BJ (cell line): ENCODE results near the gene TIMM13. TPM values are rescaled to one million over a fixed set of nuclear protein-coding genes. Genes with fewer than 3 reads are reported as not detected.
A peak's percentile ranks its signal among the peaks of the same experiment; 100 is the strongest.

Experiments
- CTCF ChIA-PET: fragments of 350-600 bp; formaldehyde crosslinking; extraction: SDS; loops from one replicate; lab custom pipeline; 2021; ENCODE audit warnings: antibody characterized with exemption, inconsistent platforms; lab: Yijun Ruan, JAX
- POLR2A ChIA-PET: fragments of 300-600 bp; sonication (Branson Sonifier 250); formaldehyde crosslinking; extraction: SDS; loops from one replicate; lab custom pipeline; 2021; ENCODE audit warnings: antibody characterized with exemption; lab: Charles Lee
- DNase-seq: peaks from one replicate; pipeline ENCODE4 v3.0.0-alpha.2; 2011; ENCODE audit warnings: low read depth
- H3K27me3 ChIP-seq: 2 replicates; pipeline ENCODE4 v1.6.0; 2011; ENCODE audit warnings: low read length; ENCODE audit not compliant: control insufficient read depth, insufficient read depth
- H3K36me3 ChIP-seq: 2 replicates; pipeline ENCODE4 v1.5.1; 2011; ENCODE audit warnings: low read length; ENCODE audit not compliant: control insufficient read depth, insufficient read depth
- H3K4me3 ChIP-seq: 2 replicates; pipeline ENCODE4 v1.5.1; 2011; ENCODE audit warnings: low read depth, mild to moderate bottlenecking, control low read depth, low read length
- polyA minus RNA-seq: library from RNA; depleted of rRNA, polyadenylated mRNA; stranded (reverse); fragments of >200 nt; gene quantifications from 2 replicates; pipeline ENCODE4 v1.2.3, GENCODE V29; 2011; rRNA and poly(A)+ RNA removed
- polyA plus RNA-seq: library from polyadenylated mRNA; depleted of rRNA; stranded (reverse); fragments of >200 nt; gene quantifications from 2 replicates; pipeline ENCODE4 v1.2.3, GENCODE V29; 2011; rRNA removed
- TF ChIP-seq, protein P1 (sequence below): IDR thresholded peaks from 2 replicates; pipeline ENCODE4 v1.5.1; 2011; ENCODE audit warnings: low read depth, mild to moderate bottlenecking, control low read depth, inconsistent platforms, low read length, moderate library complexity; ENCODE audit not compliant: insufficient read depth

The TIMM13 gene
- polyA plus RNA-seq: 37.2 and 50.7 TPM in 2 replicates
- 9.2 and 14.2 TPM in 2 replicates for polyA minus RNA-seq

DNA sequence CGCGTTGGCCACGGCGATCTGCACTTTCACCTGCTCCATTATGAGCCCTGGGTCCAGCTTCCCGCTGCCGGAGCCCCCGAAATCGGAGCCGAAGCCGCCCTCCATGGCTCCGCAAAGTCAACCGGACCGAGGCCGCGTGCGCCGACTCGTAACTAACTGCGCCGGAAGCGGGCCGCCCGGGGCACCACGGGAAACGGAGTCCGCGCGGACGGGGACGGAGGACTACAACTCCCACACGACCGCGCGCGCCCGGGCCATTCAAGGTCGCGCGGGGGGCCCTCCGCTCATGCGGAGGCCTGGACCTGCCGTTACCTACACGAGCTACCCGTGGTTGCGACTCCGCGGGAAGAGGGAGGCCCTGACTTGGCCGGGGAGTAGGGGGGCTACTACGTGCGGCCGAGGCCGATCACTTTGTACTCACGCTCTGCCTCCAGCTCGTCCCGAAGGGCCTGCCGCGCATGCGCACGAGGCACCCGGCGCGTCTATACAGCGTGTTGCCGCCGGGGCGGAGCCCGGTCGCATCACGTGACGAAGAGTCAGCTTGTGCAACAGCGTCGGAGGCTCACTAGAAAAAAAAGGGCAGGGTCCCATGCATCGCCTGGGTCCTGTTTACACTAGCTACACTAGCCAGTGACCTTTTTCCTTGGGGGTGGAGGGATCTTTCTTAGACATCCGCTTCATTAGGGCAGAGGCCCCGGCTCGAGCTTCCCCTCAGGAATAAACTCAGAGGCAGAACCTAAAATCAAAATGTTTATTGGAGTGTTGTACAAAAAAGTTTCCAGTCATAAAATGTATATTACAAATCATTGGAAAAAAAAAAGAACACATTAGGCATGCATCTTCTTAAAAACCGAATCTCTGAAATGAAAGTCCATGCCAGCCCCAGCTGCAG, at the start of gene TIMM13:
TSS of gene TIMM13 (minus strand) at position 158 of the 892 bp plus-strand sequence. CDS start at position 105, 53 bp downstream.
- CTCF ChIA-PET: interaction anchor here (0.6 to 2.1 kb wide), 7 partner anchors 10 to 209 kb away, joined by 3 to 6 read pairs (median 4); partner anchors contain the start of gene LMNB2

DNA sequence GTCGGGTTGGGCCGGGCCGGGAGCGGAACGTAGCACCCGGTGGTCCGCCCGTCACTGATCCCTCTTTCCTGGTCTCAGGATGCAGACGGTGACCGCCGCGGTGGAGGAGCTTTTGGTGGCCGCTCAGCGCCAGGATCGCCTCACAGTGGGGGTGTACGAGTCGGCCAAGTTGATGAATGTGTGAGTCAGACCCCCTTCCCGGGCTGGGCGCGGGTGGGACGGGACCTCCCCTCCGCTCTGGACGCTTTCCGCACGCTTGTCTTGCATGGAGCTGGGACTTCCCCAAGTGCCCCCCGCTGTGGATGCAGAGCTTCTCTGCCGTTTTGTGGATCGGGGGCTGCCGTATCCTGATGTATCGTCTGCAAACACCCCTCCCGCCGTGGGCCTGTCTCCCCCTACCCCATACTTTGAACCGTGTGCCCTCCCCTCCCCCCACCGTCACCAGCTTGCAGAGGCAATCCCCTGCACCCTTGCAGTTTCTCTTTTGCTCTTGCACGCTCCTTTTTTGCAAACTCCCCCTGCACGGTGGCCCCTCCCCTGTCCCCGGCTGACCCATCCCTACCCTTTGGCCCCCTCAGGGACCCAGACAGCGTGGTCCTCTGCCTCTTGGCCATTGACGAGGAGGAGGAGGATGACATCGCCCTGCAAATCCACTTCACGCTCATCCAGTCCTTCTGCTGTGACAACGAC, 49.2 kb upstream of the TIMM13 start:
- H3K36me3 ChIP-seq: peaks cover 8% of the 10 kb centered on the region
- POLR2A ChIA-PET: interaction anchor here (0.5 to 2.3 kb wide), 12 partner anchors 14 to 559 kb away, joined by 3 to 41 read pairs (median 8); no protein-coding TSS in a partner anchor
- CTCF ChIA-PET: interaction anchor here (0.8 to 4.2 kb wide), 21 partner anchors 12 to 160 kb away, joined by 3 to 65 read pairs (median 5); no protein-coding TSS in a partner anchor
- TF ChIP-seq, protein P1, sequence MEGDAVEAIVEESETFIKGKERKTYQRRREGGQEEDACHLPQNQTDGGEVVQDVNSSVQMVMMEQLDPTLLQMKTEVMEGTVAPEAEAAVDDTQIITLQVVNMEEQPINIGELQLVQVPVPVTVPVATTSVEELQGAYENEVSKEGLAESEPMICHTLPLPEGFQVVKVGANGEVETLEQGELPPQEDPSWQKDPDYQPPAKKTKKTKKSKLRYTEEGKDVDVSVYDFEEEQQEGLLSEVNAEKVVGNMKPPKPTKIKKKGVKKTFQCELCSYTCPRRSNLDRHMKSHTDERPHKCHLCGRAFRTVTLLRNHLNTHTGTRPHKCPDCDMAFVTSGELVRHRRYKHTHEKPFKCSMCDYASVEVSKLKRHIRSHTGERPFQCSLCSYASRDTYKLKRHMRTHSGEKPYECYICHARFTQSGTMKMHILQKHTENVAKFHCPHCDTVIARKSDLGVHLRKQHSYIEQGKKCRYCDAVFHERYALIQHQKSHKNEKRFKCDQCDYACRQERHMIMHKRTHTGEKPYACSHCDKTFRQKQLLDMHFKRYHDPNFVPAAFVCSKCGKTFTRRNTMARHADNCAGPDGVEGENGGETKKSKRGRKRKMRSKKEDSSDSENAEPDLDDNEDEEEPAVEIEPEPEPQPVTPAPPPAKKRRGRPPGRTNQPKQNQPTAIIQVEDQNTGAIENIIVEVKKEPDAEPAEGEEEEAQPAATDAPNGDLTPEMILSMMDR: no peak
- DNase-seq: no peak
- no peaks in the 10 kb centered on the region for H3K27me3 ChIP-seq
- peak overlapping the region; percentile 70 for H3K4me3 ChIP-seq

More for the DNA sequence above, at the start of gene TIMM13:
- DNase-seq: peak; percentile 74
- TF ChIP-seq, protein P1: no peak
- peaks cover 16% of the 10 kb centered on the region for H3K36me3 ChIP-seq
- H3K4me3 ChIP-seq: peak within 1 kb of the TSS; percentile 89
- POLR2A ChIA-PET: interaction anchor here (0.6 kb wide), 2 partner anchors 113 to 186 kb away, joined by 3 read pairs; no protein-coding TSS in a partner anchor
- no peaks in the 10 kb centered on the region for H3K27me3 ChIP-seq

DNA sequence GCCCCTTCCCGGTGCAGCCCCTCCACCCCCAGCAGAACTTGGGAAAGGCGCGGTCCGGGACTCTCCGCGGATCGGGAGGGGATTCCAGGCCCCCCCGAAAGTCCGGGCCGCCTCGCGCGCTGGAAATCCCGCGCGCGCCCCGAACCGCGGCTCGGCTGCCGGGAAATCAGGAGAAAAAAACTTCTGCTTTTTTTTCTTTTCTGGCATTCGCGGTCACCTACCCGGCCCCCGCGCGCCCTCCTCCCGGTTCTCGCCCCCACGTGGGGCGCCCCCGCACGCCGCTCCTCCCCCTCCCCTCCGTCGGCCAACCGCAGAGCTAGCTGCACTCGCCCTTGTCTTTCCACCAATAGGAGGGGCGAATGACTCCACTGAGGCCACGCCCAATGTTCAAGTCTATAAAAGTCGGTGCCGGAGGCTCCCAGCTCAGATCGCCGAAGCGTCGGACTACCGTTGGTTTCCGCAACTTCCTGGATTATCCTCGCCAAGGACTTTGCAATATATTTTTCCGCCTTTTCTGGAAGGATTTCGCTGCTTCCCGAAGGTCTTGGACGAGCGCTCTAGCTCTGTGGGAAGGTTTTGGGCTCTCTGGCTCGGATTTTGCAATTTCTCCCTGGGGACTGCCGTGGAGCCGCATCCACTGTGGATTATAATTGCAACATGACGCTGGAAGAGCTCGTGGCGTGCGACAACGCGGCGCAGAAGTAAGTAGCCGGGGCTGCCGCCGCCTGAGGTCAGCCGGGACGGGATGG, 48.5 kb upstream of the TIMM13 start, which contains the start of gene GADD45B:
TSS of gene GADD45B (plus strand) at position 426 of the 749 bp plus-strand sequence. CDS start at position 658, 232 bp downstream.
- POLR2A ChIA-PET: interaction anchor here (0.6 to 2.3 kb wide), 18 partner anchors 11 to 579 kb away, joined by 3 to 41 read pairs (median 6); partner anchors contain the start of gene LMNB2
- peaks cover 8% of the 10 kb centered on the region for H3K36me3 ChIP-seq
- peak within 1 kb of the TSS; percentile 70 for H3K4me3 ChIP-seq
- TF ChIP-seq, protein P1: no peak
- no peaks in the 10 kb centered on the region for H3K27me3 ChIP-seq
- peak; percentile 85 for DNase-seq
- CTCF ChIA-PET: interaction anchor here (0.8 to 4.2 kb wide), 20 partner anchors 13 to 161 kb away, joined by 3 to 65 read pairs (median 6); no protein-coding TSS in a partner anchor

DNA sequence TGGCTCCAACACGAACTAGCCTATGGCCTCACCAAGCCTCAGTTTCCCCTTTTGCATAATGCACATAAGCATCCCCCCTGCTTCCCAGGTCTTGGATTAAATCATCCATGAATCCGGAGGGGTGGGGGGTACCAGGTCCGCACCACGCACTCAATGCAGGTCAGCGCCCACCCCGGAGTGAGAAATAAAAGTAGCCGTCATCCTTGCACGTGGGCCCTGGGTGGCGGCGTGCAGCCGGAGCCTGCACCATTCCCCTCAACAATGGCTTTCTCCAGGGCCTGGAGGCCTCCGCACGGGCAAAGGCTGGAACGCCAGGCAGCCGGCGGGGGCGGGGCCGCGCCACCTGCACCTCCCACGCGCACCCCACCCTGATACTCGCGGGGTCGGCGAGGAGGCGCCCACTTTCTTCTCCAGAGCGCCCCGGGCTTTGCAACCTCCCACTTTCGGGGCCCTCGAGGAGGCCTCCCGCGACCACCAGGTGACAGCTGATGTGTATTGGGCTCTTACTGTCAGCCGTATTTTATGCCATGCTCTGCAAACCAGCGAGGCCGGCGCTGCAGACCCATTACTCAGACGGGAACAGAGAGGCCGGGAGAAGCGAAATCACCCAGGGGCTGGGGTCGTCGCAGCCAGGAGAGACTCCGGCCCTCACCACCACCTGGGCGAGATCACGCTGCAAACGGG, 47.8 kb upstream of the TIMM13 start:
- Histone ChIP-seq H3K27me3 (no peaks in the 10 kb centered on the region), H3K36me3 (peaks cover 8% of the 10 kb centered on the region), H3K4me3 (peak overlapping the region; percentile 60)
- no peak for DNase-seq
- TF ChIP-seq, protein P1: no peak
- CTCF ChIA-PET: interaction anchor here (0.9 to 4.2 kb wide), 14 partner anchors 13 to 161 kb away, joined by 4 to 65 read pairs (median 8); no protein-coding TSS in a partner anchor
- POLR2A ChIA-PET: interaction anchor here (0.6 to 2.3 kb wide), 14 partner anchors 10 to 580 kb away, joined by 3 to 41 read pairs (median 8); partner anchors contain the start of gene LMNB2
